Central memory CD4-positive, alpha-beta T cell (primary cell): Measurements from ENCODE around the gene KIAA1755.

Source experiments
- DNase-seq: peaks from one replicate; pipeline ENCODE4 v3.0.0; 2022

The KIAA1755 gene

GRCh38 chr20:38164624-38165088 is 95.9 kb downstream of the KIAA1755 start:
- no peak for DNase-seq

- DNase-seq = no peak
Observed at GRCh38 chr20:38164069-38164468, 96.5 kb downstream of the KIAA1755 start.

GRCh38 chr20:38162878-38163875 is 97.4 kb downstream of the KIAA1755 start:
- no peak for DNase-seq

GRCh38 chr20:38162149-38162548 is 98.4 kb downstream of the KIAA1755 start:
- no peak for DNase-seq

- DNase-seq = no peak
Observed at GRCh38 chr20:38161412-38161774, 99.1 kb downstream of the KIAA1755 start.
